WTC11 (cell line): ENCODE data around the gene BCAS1. TPM values are rescaled to one million over a fixed set of nuclear protein-coding genes. Genes with fewer than 3 reads are reported as not detected.

Source experiments
- ATAC-seq: fragments of 200-7000 bp; cut with Tn5 transposase; 2 replicates; pipeline ENCODE4 v1.10.0; 2021; ENCODE audit warnings: mild to moderate bottlenecking, moderate library complexity
- CTCF ChIA-PET: fragments of 300-600 bp; sonication (Branson Sonifier 250); formaldehyde crosslinking; loops from one replicate; lab custom pipeline; 2021; ENCODE audit warnings: antibody characterized with exemption; lab: Charles Lee
- POLR2A ChIA-PET: fragments of 350-600 bp; sonication (Branson Sonifier 250); formaldehyde crosslinking; loops from one replicate; lab custom pipeline; 2021; ENCODE audit warnings: antibody characterized with exemption; lab: Charles Lee
- DNase-seq: peaks from one replicate; pipeline ENCODE4 v3.0.0; 2021; ENCODE audit warnings: low spot score
- H3K27ac Mint-ChIP-seq: 2 replicates; pipeline ENCODE4 v1.8.0; 2021; ENCODE audit warnings: mixed read lengths
- H3K27me3 Mint-ChIP-seq: 2 replicates; pipeline ENCODE4 v1.8.0; 2021; ENCODE audit warnings: low read depth, mild to moderate bottlenecking, moderate library complexity, mixed read lengths
- H3K36me3 Mint-ChIP-seq: 2 replicates; pipeline ENCODE4 v1.8.0; 2021; ENCODE audit warnings: mixed read lengths
- H3K4me1 Mint-ChIP-seq: 2 replicates; pipeline ENCODE4 v1.8.0; 2022; ENCODE audit warnings: mixed read lengths
- H3K4me3 Mint-ChIP-seq: 2 replicates; pipeline ENCODE4 v1.8.0; 2021; ENCODE audit warnings: mild to moderate bottlenecking, moderate library complexity, mixed read lengths
- H3K9me3 Mint-ChIP-seq: 2 replicates; pipeline ENCODE4 v1.8.0; 2021; ENCODE audit warnings: mixed read lengths
- AR ChIP-seq: fragments of 250-450 bp; sonication (Bioruptor Pico); IDR thresholded peaks from 2 replicates; pipeline ENCODE4 v1.9.0; 2021; ENCODE audit warnings: mild to moderate bottlenecking
- ARID4B ChIP-seq: sonication (generic); formaldehyde crosslinking; IDR thresholded peaks from 2 replicates; pipeline ENCODE4 v1.8.0; 2023; ENCODE audit warnings: missing genetic modification reagents, mild to moderate bottlenecking, borderline replicate concordance
- CTCF ChIP-seq: fragments of 200-600 bp; IDR thresholded peaks from 2 replicates; pipeline ENCODE4 v1.8.0; 2022; ENCODE audit warnings: antibody characterized with exemption
- ETV6 ChIP-seq: sonication (generic); formaldehyde crosslinking; IDR thresholded peaks from 2 replicates; pipeline ENCODE4 v1.8.1; 2022; ENCODE audit warnings: mild to moderate bottlenecking, missing genetic modification reagents
- FOXJ3 ChIP-seq: sonication (generic); formaldehyde crosslinking; IDR thresholded peaks from 2 replicates; pipeline ENCODE4 v1.9.0; 2021; ENCODE audit warnings: missing genetic modification reagents, mild to moderate bottlenecking, borderline replicate concordance
- FOXP1 ChIP-seq: sonication (generic); formaldehyde crosslinking; IDR thresholded peaks from 2 replicates; pipeline ENCODE4 v1.8.0; 2022; ENCODE audit warnings: missing genetic modification reagents, mild to moderate bottlenecking, moderate library complexity, borderline replicate concordance
- GRHL2 ChIP-seq: fragments of 250-450 bp; sonication (Bioruptor Pico); IDR thresholded peaks from 2 replicates; pipeline ENCODE4 v1.8.0; 2022; ENCODE audit warnings: mild to moderate bottlenecking, moderate library complexity; ENCODE audit not compliant: insufficient replicate concordance, severe bottlenecking
- HMGA2 ChIP-seq: fragments of 250-450 bp; sonication (Bioruptor Pico); IDR thresholded peaks from 2 replicates; pipeline ENCODE4 v1.4.0; 2021; ENCODE audit warnings: mild to moderate bottlenecking, moderate library complexity
- IRF2 ChIP-seq: sonication (generic); formaldehyde crosslinking; IDR thresholded peaks from 2 replicates; pipeline ENCODE4 v1.8.0; 2022; ENCODE audit warnings: low read depth, missing genetic modification reagents, borderline replicate concordance
- JUN ChIP-seq: sonication (generic); formaldehyde crosslinking; IDR thresholded peaks from 2 replicates; pipeline ENCODE4 v1.8.0; 2023; ENCODE audit warnings: mild to moderate bottlenecking, missing genetic modification reagents
- PREB ChIP-seq: sonication (generic); formaldehyde crosslinking; IDR thresholded peaks from 2 replicates; pipeline ENCODE4 v1.8.1; 2022; ENCODE audit warnings: mild to moderate bottlenecking, missing genetic modification reagents, moderate library complexity, borderline replicate concordance
- RORB ChIP-seq: fragments of 250-450 bp; sonication (Bioruptor Pico); IDR thresholded peaks from 2 replicates; pipeline ENCODE4 v1.9.0; 2021; ENCODE audit warnings: mild to moderate bottlenecking
- ZNF263 ChIP-seq: sonication (generic); formaldehyde crosslinking; IDR thresholded peaks from 2 replicates; pipeline ENCODE4 v1.8.1; 2022; ENCODE audit warnings: low read depth, mild to moderate bottlenecking, moderate library complexity, missing genetic modification reagents
- ZNF281 ChIP-seq: sonication (generic); formaldehyde crosslinking; IDR thresholded peaks from 2 replicates; pipeline ENCODE4 v1.8.0; 2023; ENCODE audit warnings: mild to moderate bottlenecking, missing genetic modification reagents
- ZNF396 ChIP-seq: fragments of 250-450 bp; sonication (Bioruptor Pico); IDR thresholded peaks from 2 replicates; pipeline ENCODE4 v1.8.0; 2021; ENCODE audit warnings: mild to moderate bottlenecking, moderate library complexity, borderline replicate concordance
- ZNF512 ChIP-seq: sonication (generic); formaldehyde crosslinking; IDR thresholded peaks from 2 replicates; pipeline ENCODE4 v1.8.1; 2022; ENCODE audit warnings: missing genetic modification reagents, borderline replicate concordance
- ZNF532 ChIP-seq: fragments of 250-450 bp; sonication (Bioruptor Pico); IDR thresholded peaks from 2 replicates; pipeline ENCODE4 v1.9.0; 2021; ENCODE audit warnings: mild to moderate bottlenecking, borderline replicate concordance
- total RNA-seq: library from RNA; stranded (reverse); gene quantifications from 3 replicates; pipeline ENCODE4 v1.2.3, GENCODE V29; 2021

Gene BCAS1
- total RNA-seq, 1 experiment from 2014 or later = 0.11 TPM

GRCh38 chr20:53947501-53948195, 122.7 kb downstream of the BCAS1 start:
- H3K27me3 Mint-ChIP-seq = no peaks in the 10 kb centered on the region; the same call in 1 of the 2 replicates
- ChIA-PET POLR2A (no interaction called here), CTCF (interaction anchor here (0.6 to 0.8 kb wide), 2 partner anchors 232 to 250 kb away, joined by 3 read pairs; no protein-coding TSS in a partner anchor)
- no peak overlapping the region for H3K4me3 Mint-ChIP-seq
- DNase-seq = no peak
- no peak overlapping the region for H3K27ac Mint-ChIP-seq
- H3K4me1 Mint-ChIP-seq = peaks cover 16% of the 10 kb centered on the region
- peaks cover 11% of the 10 kb centered on the region for H3K36me3 Mint-ChIP-seq
- no peak for ATAC-seq
- H3K9me3 Mint-ChIP-seq = peaks cover 13% of the 10 kb centered on the region
- no peak for TF ChIP-seq FOXP1 (CRISPR knock-in tag)
- no peak for TF ChIP-seq ZNF512 (CRISPR knock-in tag)
- no peak for TF ChIP-seq RORB (CRISPR knock-in tag)
- TF ChIP-seq ZNF263 (CRISPR knock-in tag) = no peak
- no peak for TF ChIP-seq ETV6 (CRISPR knock-in tag)
- TF ChIP-seq FOXJ3 (CRISPR knock-in tag) = no peak
- TF ChIP-seq AR = no peak
- TF ChIP-seq PREB (CRISPR knock-in tag) = no peak
- TF ChIP-seq IRF2 (CRISPR knock-in tag) = no peak
- no peak for TF ChIP-seq CTCF
- TF ChIP-seq ARID4B = no peak
- no peak for TF ChIP-seq JUN (CRISPR knock-in tag)
- no peak for TF ChIP-seq ZNF396 (CRISPR knock-in tag)
- TF ChIP-seq GRHL2 (CRISPR knock-in tag) = no peak
- TF ChIP-seq ZNF532 (CRISPR knock-in tag) = no peak
- no peak for TF ChIP-seq HMGA2 (CRISPR knock-in tag)
- TF ChIP-seq ZNF281 = no peak
